Measurements from ENCODE around the gene SCN4A. TPM values are rescaled to one million over a fixed set of nuclear protein-coding genes. Genes with fewer than 3 reads are reported as not detected.

Gene SCN4A
- polyA plus RNA-seq, 2 donors, result 0.01 to 0.08 TPM

GRCh38 chr17:63960430-63960829, 12.3 kb downstream of the SCN4A start:
- Histone ChIP-seq H3K36me3 (ENCODE audit: control insufficient read depth in 2 of 2, insufficient read depth in 2 of 2, low read length in 1 of 2) (no peaks in the 10 kb centered on the region), H3K4me1 (ENCODE audit: control insufficient read depth in 2 of 2, insufficient read depth in 2 of 2, low read length in 1 of 2) (peaks cover 3 to 6% of the 10 kb centered on the region in 2 donors), H3K4me3 (ENCODE audit: low read depth in 1 of 2, low read length in 2 of 2) (no peak overlapping the region), H3K27me3 (ENCODE audit: control insufficient read depth in 1 of 2, insufficient read depth in 2 of 2, low read length in 2 of 2) (no peaks in the 10 kb centered on the region), H3K27ac (ENCODE audit: low read depth in 2 of 2, low read length in 1 of 2) (no peak overlapping the region), H3K9me3 (ENCODE audit: control insufficient read depth in 2 of 2, insufficient read depth in 1 of 2, low read depth in 1 of 2, low read length in 1 of 2) (no peaks in the 10 kb centered on the region)
- 64 to 69% methylated on average over 7 of the region's 7 CpGs for WGBS, 2 donors

- no peaks in the 10 kb centered on the region for H3K36me3 ChIP-seq (ENCODE audit: control insufficient read depth in 2 of 2, insufficient read depth in 2 of 2, low read length in 1 of 2)
- no peak overlapping the region for H3K27ac ChIP-seq (ENCODE audit: low read depth in 2 of 2, low read length in 1 of 2)
- H3K27me3 ChIP-seq (ENCODE audit: control insufficient read depth in 1 of 2, insufficient read depth in 2 of 2, low read length in 2 of 2), result no peaks in the 10 kb centered on the region
- no peak overlapping the region for H3K4me3 ChIP-seq (ENCODE audit: low read depth in 1 of 2, low read length in 2 of 2)
- H3K9me3 ChIP-seq (ENCODE audit: control insufficient read depth in 2 of 2, insufficient read depth in 1 of 2, low read depth in 1 of 2, low read length in 1 of 2), result no peaks in the 10 kb centered on the region
- H3K4me1 ChIP-seq (ENCODE audit: control insufficient read depth in 2 of 2, insufficient read depth in 2 of 2, low read length in 1 of 2), result peaks cover 3 to 6% of the 10 kb centered on the region in 2 donors
- 67 to 80% methylated on average over 9 of the region's 9 CpGs for WGBS, 2 donors
Measured at GRCh38 chr17:63960006-63960405, 12.7 kb downstream of the SCN4A start.

- Histone ChIP-seq H3K27me3 (ENCODE audit: control insufficient read depth in 1 of 2, insufficient read depth in 2 of 2, low read length in 2 of 2) (no peaks in the 10 kb centered on the region), H3K36me3 (ENCODE audit: control insufficient read depth in 2 of 2, insufficient read depth in 2 of 2, low read length in 1 of 2) (no peaks in the 10 kb centered on the region), H3K9me3 (ENCODE audit: control insufficient read depth in 2 of 2, insufficient read depth in 1 of 2, low read depth in 1 of 2, low read length in 1 of 2) (no peaks in the 10 kb centered on the region), H3K4me3 (ENCODE audit: low read depth in 1 of 2, low read length in 2 of 2) (no peak overlapping the region), H3K4me1 (ENCODE audit: control insufficient read depth in 2 of 2, insufficient read depth in 2 of 2, low read length in 1 of 2) (peaks cover 0 to 6% of the 10 kb centered on the region in 2 donors), H3K27ac (ENCODE audit: low read depth in 2 of 2, low read length in 1 of 2) (no peak overlapping the region)
- 95 to 98% methylated on average over 5 of the region's 5 CpGs for WGBS, 2 donors
Measured at GRCh38 chr17:63956296-63956920, 16.3 kb downstream of the SCN4A start.

GRCh38 chr17:63955791-63956190, 16.9 kb downstream of the SCN4A start:
- H3K9me3 ChIP-seq (ENCODE audit: control insufficient read depth in 2 of 2, insufficient read depth in 1 of 2, low read depth in 1 of 2, low read length in 1 of 2), result no peaks in the 10 kb centered on the region
- no peaks in the 10 kb centered on the region for H3K27me3 ChIP-seq (ENCODE audit: control insufficient read depth in 1 of 2, insufficient read depth in 2 of 2, low read length in 2 of 2)
- WGBS, 2 donors, result 86 to 90% methylated on average over 4 of the region's 4 CpGs
- no peak overlapping the region for H3K27ac ChIP-seq (ENCODE audit: low read depth in 2 of 2, low read length in 1 of 2)
- H3K4me3 ChIP-seq (ENCODE audit: low read depth in 1 of 2, low read length in 2 of 2), result no peak overlapping the region
- peaks cover 0 to 3% of the 10 kb centered on the region in 2 donors for H3K4me1 ChIP-seq (ENCODE audit: control insufficient read depth in 2 of 2, insufficient read depth in 2 of 2, low read length in 1 of 2)
- no peaks in the 10 kb centered on the region for H3K36me3 ChIP-seq (ENCODE audit: control insufficient read depth in 2 of 2, insufficient read depth in 2 of 2, low read length in 1 of 2)

- WGBS, 2 donors, result 80 to 84% methylated on average over 11 of the region's 11 CpGs
- Histone ChIP-seq H3K27me3 (ENCODE audit: control insufficient read depth in 1 of 2, insufficient read depth in 2 of 2, low read length in 2 of 2) (no peaks in the 10 kb centered on the region), H3K36me3 (ENCODE audit: control insufficient read depth in 2 of 2, insufficient read depth in 2 of 2, low read length in 1 of 2) (no peaks in the 10 kb centered on the region), H3K4me3 (ENCODE audit: low read depth in 1 of 2, low read length in 2 of 2) (no peak overlapping the region), H3K4me1 (ENCODE audit: control insufficient read depth in 2 of 2, insufficient read depth in 2 of 2, low read length in 1 of 2) (peaks cover 0 to 3% of the 10 kb centered on the region in 2 donors), H3K9me3 (ENCODE audit: control insufficient read depth in 2 of 2, insufficient read depth in 1 of 2, low read depth in 1 of 2, low read length in 1 of 2) (no peaks in the 10 kb centered on the region), H3K27ac (ENCODE audit: low read depth in 2 of 2, low read length in 1 of 2) (no peak overlapping the region)
Measured at GRCh38 chr17:63955232-63955631, 17.5 kb downstream of the SCN4A start.

GRCh38 chr17:63954402-63955063, 18.2 kb downstream of the SCN4A start:
- H3K4me3 ChIP-seq (ENCODE audit: low read depth in 1 of 2, low read length in 2 of 2), result no peak overlapping the region
- 50 to 54% methylated on average over 11 of the region's 11 CpGs for WGBS, 2 donors
- H3K27me3 ChIP-seq (ENCODE audit: control insufficient read depth in 1 of 2, insufficient read depth in 2 of 2, low read length in 2 of 2), result no peaks in the 10 kb centered on the region

GRCh38 chr17:63950940-63951907, 21.5 kb downstream of the SCN4A start:
- Histone ChIP-seq H3K36me3 (ENCODE audit: control insufficient read depth in 2 of 2, insufficient read depth in 2 of 2, low read length in 1 of 2) (no peaks in the 10 kb centered on the region), H3K27me3 (ENCODE audit: control insufficient read depth in 1 of 2, insufficient read depth in 2 of 2, low read length in 2 of 2) (no peaks in the 10 kb centered on the region), H3K4me1 (ENCODE audit: control insufficient read depth in 2 of 2, insufficient read depth in 2 of 2, low read length in 1 of 2) (peaks cover 0 to 3% of the 10 kb centered on the region in 2 donors), H3K9me3 (ENCODE audit: control insufficient read depth in 2 of 2, insufficient read depth in 1 of 2, low read depth in 1 of 2, low read length in 1 of 2) (no peaks in the 10 kb centered on the region), H3K27ac (ENCODE audit: low read depth in 2 of 2, low read length in 1 of 2) (no peak overlapping the region), H3K4me3 (ENCODE audit: low read depth in 1 of 2, low read length in 2 of 2) (no peak overlapping the region)
- 83 to 85% methylated on average over 29 of the region's 29 CpGs for WGBS, 2 donors

More at GRCh38 chr17:63954402-63955063, 18.2 kb downstream of the SCN4A start:
- Histone ChIP-seq H3K9me3 (ENCODE audit: control insufficient read depth in 2 of 2, insufficient read depth in 1 of 2, low read depth in 1 of 2, low read length in 1 of 2) (no peaks in the 10 kb centered on the region), H3K36me3 (ENCODE audit: control insufficient read depth in 2 of 2, insufficient read depth in 2 of 2, low read length in 1 of 2) (no peaks in the 10 kb centered on the region), H3K4me1 (ENCODE audit: control insufficient read depth in 2 of 2, insufficient read depth in 2 of 2, low read length in 1 of 2) (no peaks in the 10 kb centered on the region), H3K27ac (ENCODE audit: low read depth in 2 of 2, low read length in 1 of 2) (no peak overlapping the region)

- no peaks in the 10 kb centered on the region for H3K36me3 ChIP-seq (ENCODE audit: control insufficient read depth in 2 of 2, insufficient read depth in 2 of 2, low read length in 1 of 2)
- no peaks in the 10 kb centered on the region for H3K9me3 ChIP-seq (ENCODE audit: control insufficient read depth in 2 of 2, insufficient read depth in 1 of 2, low read depth in 1 of 2, low read length in 1 of 2)
- H3K4me3 ChIP-seq (ENCODE audit: low read depth in 1 of 2, low read length in 2 of 2), result no peak overlapping the region
- peaks cover 2 to 3% of the 10 kb centered on the region in 2 donors for H3K4me1 ChIP-seq (ENCODE audit: control insufficient read depth in 2 of 2, insufficient read depth in 2 of 2, low read length in 1 of 2)
- no peaks in the 10 kb centered on the region for H3K27me3 ChIP-seq (ENCODE audit: control insufficient read depth in 1 of 2, insufficient read depth in 2 of 2, low read length in 2 of 2)
- 65 to 71% methylated on average over 18 of the region's 18 CpGs for WGBS, 2 donors
- H3K27ac ChIP-seq (ENCODE audit: low read depth in 2 of 2, low read length in 1 of 2), result no peak overlapping the region
Measured at GRCh38 chr17:63949576-63950250, 23.0 kb downstream of the SCN4A start.

- peaks cover 2 to 3% of the 10 kb centered on the region in 2 donors for H3K4me1 ChIP-seq (ENCODE audit: control insufficient read depth in 2 of 2, insufficient read depth in 2 of 2, low read length in 1 of 2)
- H3K27me3 ChIP-seq (ENCODE audit: control insufficient read depth in 1 of 2, insufficient read depth in 2 of 2, low read length in 2 of 2), result no peaks in the 10 kb centered on the region
- no peaks in the 10 kb centered on the region for H3K9me3 ChIP-seq (ENCODE audit: control insufficient read depth in 2 of 2, insufficient read depth in 1 of 2, low read depth in 1 of 2, low read length in 1 of 2)
- H3K4me3 ChIP-seq (ENCODE audit: low read depth in 1 of 2, low read length in 2 of 2), result no peak overlapping the region
- H3K36me3 ChIP-seq (ENCODE audit: control insufficient read depth in 2 of 2, insufficient read depth in 2 of 2, low read length in 1 of 2), result no peaks in the 10 kb centered on the region
- WGBS, 2 donors, result 88 to 89% methylated on average over 9 of the region's 9 CpGs
- H3K27ac ChIP-seq (ENCODE audit: low read depth in 2 of 2, low read length in 1 of 2), result no peak overlapping the region
Measured at GRCh38 chr17:63948521-63948920, 24.2 kb downstream of the SCN4A start.

Measured in esophagus (tissue), 2 donors.